Endometrial microvascular endothelial cells (primary cell): ENCODE results near the gene ZSCAN5C. TPM values are rescaled to one million over a fixed set of nuclear protein-coding genes. Genes with fewer than 3 reads are reported as not detected.
"Not testable (repeated sequence)": the region's sequence is repeated elsewhere in the genome, so short reads cannot be mapped to it uniquely, and the experiment has no call there.

ENCODE experiments used
- in situ Hi-C: cut with HindIII; loops from 2 replicates; pipeline ENCODE4 v1.10.0; 2017; ENCODE audit warnings: low sequenced_read_pairs, low pct_unique_long_range_greater_than_20kb; ENCODE audit errors: inconsistent ontology term
- total RNA-seq: library from RNA; depleted of rRNA; stranded (reverse); fragments of >200 nt; gene quantifications from one replicate; pipeline ENCODE4 v1.2.3, GENCODE V29; 2015; ENCODE audit errors: inconsistent ontology term

Gene ZSCAN5C
- total RNA-seq, 1 donor from 2014 or later, result not detected

DNA sequence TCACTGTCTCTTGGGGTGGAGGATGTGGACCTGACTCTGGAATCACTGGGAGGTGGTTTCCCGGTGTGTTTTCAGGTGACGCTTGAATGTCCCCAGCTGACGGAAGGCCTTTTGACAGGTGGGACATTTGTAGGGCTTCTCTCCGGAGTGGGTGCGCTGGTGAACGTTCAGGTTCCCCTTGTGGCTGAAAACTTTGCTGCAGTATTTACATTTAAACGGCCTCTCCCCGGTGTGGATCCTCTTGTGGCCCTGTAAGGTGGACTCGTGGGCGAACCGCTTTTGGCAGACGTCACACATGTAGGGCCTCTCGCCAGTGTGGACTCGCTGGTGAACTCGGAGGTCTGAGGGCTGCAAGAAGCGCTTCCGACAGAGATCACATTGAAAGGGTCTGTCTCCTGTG is 12.3 kb upstream of the ZSCAN5C start:
- in situ Hi-C loops, result no loop called here

- in situ Hi-C loops, result no loop called here
Observed at GRCh38 chr19:56191115-56191514, 11.0 kb upstream of the ZSCAN5C start.

DNA sequence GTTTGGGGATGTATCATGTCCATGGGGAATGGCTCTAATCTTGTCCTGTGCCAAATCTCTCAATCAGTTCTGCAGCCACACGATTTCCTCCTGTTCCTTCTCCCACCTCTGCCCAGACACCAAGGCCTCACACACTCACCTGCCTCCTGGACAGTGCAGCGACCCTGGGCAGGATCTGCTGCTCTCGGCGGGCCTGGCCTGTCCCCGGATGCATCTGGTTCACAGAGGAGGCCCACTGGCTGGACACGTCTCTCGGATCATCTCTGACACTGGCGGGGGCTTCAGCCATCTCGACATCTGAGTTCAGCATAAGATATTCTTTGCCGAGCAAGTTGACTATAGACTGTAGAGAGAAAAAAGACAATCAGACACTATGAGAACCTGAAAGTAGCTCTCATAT is 10.4 kb upstream of the ZSCAN5C start:
- in situ Hi-C loops, result no loop called here

DNA sequence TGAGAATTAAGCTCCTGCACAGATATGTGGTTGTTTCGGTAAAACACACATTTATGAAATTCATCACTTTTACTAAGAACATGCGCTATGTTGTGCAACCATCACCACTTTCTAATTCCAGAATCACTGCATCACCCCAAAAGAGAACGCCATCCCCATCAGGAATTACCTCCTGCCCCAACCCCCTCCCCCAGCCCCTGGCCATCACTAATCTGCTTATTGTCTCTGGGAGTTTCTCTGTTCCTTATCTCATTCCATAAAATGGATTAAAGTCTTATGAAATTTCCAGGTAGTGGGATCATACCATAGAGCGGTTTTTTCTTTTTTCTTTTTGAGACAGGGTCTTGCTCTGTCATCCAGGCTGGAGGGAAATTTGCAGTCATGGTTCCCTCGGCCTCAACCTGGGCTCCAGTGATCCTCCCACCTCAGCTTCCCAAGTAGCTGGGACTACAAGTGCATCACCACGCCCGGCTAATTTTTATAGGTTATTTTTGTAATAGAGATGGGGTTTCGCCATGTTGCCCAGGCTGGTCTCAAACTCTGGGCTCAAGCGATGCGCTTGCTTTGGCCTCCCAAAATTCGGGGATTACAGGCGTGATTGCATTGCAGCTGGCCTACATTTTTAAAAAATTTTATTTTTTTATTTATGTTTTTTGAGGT is 8.0 kb upstream of the ZSCAN5C start:
- in situ Hi-C loops, result no loop called here

DNA sequence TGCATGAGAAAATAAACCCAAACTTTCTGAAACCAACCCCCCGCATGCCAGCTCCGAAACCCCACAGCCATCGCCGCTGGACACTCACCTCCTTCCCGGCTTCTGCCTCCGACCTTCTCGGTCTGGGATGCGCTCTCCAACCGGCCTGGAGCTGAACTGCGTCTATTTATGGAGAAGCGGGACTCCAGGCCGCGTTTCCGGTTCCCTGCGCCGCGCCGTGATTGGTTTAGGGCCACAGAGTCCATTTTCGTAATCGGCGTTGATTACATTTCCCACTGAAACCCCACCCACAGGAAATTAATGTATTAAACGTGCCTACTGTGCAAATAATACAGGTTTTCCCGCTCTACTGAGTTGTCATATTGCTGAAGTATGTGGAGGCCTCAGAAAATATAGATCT is 4.4 kb upstream of the ZSCAN5C start, which contains the start of gene ZSCAN5B:
Gene ZSCAN5B (minus strand): TSS at position 138 of the 400 bp plus-strand sequence. CDS start 4,731 bp downstream, outside the sequence.
- in situ Hi-C loops, result not testable (repeated sequence)

- in situ Hi-C loops, result no loop called here
Observed at GRCh38 chr19:56199687-56200086, 2.4 kb upstream of the ZSCAN5C start.

DNA sequence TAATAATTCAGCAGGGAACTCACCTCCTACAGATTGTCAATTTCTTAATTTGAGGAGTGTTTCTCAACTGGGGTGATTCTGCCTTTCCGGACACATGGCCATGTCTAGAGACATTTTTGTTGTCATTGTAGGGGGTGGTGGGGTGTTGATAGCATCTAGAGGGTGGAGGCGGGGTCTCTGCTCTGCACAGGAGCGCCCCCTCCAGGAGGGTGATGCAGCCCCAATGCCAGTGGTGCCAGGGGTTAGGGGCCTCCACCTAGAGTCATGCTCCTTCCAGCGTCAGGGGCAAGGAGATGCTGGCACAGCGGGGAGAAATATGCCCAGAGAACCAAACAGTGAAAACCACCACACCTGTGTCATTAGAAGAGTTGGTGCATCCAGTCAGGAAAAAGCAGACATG is 5.5 kb downstream of the ZSCAN5C start:
- in situ Hi-C loops, result not testable (repeated sequence)

DNA sequence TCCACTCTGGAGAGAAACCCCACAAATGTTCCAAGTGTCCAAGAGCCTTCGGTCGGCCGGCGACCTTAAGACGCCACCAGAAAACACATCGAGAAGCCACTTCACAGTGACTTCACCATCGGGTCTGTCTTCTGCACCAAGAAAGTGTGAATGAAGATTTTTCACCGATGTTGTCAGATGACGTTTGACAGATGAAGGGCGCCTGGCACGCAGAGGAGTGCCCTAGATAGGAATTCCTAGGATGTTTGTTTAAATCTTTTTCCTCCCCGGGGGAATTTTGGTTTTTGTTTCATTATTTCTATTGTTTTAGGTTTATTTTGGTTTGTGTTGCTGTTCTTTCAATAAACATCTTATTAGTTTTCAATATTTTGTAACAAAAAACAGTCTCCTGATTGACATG is 7.0 kb downstream of the ZSCAN5C start:
- in situ Hi-C loops, result no loop called here

DNA sequence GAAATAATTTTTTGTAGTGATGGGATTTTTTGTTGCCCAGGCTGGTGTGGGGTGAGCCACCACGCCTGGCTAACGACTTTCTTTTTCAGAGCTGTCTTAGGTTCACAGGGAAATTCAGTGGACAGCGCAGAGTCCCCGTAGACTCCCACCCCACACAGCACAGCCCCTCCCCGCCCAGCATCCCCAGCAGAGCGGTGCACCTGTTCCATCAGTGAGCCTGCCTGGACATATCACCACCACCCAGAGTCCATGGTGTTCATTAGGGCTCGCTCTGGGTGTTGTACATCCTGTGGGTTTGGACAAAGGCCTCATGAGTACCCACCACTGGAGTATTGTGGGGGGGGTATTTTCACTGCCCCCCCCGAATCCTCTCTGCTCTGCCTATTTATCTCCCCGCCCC is 8.0 kb downstream of the ZSCAN5C start:
- in situ Hi-C loops, result not testable (repeated sequence)

- in situ Hi-C loops, result no loop called here
Observed at GRCh38 chr19:56211718-56212117, 9.6 kb downstream of the ZSCAN5C start.

DNA sequence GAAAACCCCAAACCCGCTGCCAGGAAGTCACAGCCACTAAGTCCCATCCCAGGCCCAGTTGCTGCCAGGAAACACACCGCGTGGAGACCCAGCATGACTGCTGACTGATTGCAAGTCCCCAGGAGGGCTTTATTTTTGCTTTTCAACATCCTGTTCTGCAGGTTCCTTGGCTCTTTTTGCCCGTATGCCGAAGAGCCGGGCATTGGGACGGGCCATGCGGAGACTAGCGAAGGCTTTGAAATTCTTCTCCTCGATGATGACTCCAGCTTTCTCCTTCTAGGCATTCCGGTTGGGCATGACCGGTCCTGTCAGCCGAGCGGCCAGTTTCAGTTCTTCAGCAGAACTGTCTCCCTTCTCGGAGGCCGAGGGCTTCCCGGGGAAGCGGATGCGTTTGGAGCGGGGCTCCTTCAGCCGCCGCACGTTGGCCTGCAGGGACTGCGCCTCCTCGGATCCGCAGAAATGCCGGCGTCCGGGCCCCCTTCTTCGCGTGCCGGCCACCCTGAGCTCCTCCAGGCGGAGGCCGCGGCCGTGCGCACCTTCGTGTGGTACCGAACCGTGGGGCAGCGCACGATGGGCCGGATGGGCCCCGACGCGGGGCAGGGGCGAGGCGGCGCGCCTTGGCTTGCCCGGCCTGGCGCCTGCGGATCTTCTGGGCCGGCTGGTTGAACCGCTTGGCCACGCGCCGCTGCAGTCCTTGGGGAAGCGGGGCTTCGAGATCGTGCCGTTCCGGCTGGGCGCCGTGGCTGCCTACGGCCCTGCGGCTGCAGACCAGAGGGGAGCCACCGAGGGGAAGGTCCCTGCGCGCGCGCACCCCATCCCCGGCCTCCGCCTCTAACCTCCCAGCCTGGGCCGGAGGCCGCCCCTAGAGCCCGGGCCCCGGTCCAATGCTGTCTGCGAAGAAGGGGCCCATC is 15.2 kb downstream of the ZSCAN5C start:
- in situ Hi-C loops, result no loop called here

GRCh38 chr19:56218961-56219360 is 16.9 kb downstream of the ZSCAN5C start:
- in situ Hi-C loops, result no loop called here

DNA sequence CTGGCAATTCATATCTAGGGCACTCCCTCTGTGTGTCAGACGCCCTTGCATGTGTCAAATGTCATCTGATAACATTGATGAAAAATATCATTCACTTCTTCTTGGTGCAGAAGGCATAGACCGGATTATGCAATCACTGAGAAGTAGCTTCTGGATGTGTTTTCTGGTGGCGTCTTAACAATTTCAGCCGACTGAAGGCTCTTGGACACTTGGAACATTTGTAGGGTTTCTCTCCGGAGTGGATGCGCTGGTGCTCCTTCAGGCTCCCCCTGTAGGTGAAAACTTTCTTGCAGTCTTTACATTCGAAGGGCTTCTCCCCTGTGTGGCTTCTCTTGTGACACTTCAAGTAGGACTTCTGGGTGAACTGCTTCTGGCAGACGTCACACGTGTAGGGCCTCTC is 19.4 kb downstream of the ZSCAN5C start:
- in situ Hi-C loops, result not testable (repeated sequence)

DNA sequence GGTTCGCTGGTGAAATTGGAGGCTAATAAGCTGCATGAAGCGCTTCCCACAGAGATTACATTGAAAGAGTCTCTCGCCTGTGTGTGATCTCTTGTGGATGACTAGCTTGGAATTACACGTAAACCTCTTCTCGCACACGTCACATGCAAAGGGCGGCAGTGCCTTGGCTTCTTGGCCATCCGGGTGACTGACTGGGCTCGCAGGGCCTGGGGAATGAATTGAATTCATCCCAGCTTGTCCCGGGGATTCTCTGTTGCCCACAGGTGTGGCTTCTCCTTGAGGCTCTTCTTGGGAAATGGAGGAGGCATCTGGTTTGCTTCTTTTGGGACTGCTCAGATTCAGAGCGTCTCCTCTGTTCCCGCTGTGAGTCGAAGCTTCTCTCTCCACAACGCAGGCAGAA is 19.8 kb downstream of the ZSCAN5C start:
- in situ Hi-C loops, result no loop called here

- in situ Hi-C loops, result no loop called here
Observed at GRCh38 chr19:56222901-56223300, 20.8 kb downstream of the ZSCAN5C start.

DNA sequence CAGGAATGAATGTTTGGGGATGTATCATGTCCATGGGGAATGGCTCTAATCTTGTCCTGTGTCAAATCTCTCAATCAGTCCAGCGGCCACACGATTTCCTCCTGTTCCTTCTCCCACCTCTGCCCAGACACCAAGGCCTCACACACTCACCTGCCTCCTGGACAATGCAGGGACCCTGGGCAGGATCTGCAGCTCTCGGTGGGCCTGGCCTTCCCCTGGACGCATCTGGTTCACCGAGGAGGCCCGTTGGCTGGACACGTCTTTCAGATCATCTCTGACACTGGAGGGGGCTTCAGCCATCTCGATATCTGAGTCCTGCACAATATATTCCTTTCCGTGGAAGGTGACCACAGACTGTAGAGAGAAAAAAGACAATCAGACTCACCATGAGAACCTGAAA is 21.4 kb downstream of the ZSCAN5C start:
- in situ Hi-C loops, result no loop called here

GRCh38 chr19:56245121-56245740 is 43.2 kb downstream of the ZSCAN5C start:
- in situ Hi-C loops, result no loop called here

GRCh38 chr19:56245764-56246163 is 43.7 kb downstream of the ZSCAN5C start:
- in situ Hi-C loops, result not testable (repeated sequence)

- in situ Hi-C loops, result not testable (repeated sequence)
Observed at GRCh38 chr19:56248736-56249338, 46.8 kb downstream of the ZSCAN5C start.
